GM12892 (cell line): ENCODE results near the gene SGF29.

Experiments
- POLR2A ChIP-seq: IDR thresholded peaks from 2 replicates; pipeline ENCODE4 v1.6.1; 2011; ENCODE audit warnings: low read depth, low read length, control low read depth
- POLR2AphosphoS5 ChIP-seq: IDR thresholded peaks from 2 replicates; pipeline ENCODE4 v1.6.1; 2011; ENCODE audit warnings: low read depth, low read length, control low read depth
- TAF1 ChIP-seq: IDR thresholded peaks from 2 replicates; pipeline ENCODE4 v1.6.1; 2011; ENCODE audit warnings: low read depth, mild to moderate bottlenecking, control low read depth, low read length, borderline replicate concordance

DNA sequence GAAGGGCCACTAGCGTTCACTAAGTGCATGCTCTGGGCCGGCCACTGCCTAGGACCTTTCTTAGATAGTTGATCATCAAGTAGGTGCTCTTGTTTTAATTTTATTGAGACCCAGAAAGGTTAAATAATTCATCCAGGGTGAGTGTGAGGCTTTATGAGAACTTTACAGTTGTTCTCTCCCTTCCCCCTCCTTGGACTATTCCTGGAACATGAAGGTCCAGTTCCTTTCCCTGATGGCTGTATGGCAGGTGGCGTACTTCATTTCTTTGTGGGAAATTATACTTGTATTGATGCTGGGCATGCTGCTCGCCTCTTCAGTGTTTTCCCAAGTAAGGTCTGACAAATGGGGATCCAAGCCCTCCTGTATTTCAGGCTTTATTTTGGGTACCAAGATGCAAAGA lies 8.5 kb downstream of the SGF29 start:
- no peak for TF ChIP-seq POLR2AphosphoS5
- TF ChIP-seq POLR2A, result no peak
- no peak for TF ChIP-seq TAF1
